HG03045 (cell line): ENCODE measurements around the gene PIP.
"Not testable (repeated sequence)": the region's sequence is repeated elsewhere in the genome, so short reads cannot be mapped to it uniquely, and the experiment has no call there.

Experiments
- ATAC-seq: cut with Tn5 transposase; IDR thresholded peaks from one replicate; pipeline ENCODE4 v1.9.1; 2021; ENCODE audit warnings: mild to moderate bottlenecking, moderate library complexity; ENCODE audit not compliant: unreplicated experiment

The PIP gene

DNA sequence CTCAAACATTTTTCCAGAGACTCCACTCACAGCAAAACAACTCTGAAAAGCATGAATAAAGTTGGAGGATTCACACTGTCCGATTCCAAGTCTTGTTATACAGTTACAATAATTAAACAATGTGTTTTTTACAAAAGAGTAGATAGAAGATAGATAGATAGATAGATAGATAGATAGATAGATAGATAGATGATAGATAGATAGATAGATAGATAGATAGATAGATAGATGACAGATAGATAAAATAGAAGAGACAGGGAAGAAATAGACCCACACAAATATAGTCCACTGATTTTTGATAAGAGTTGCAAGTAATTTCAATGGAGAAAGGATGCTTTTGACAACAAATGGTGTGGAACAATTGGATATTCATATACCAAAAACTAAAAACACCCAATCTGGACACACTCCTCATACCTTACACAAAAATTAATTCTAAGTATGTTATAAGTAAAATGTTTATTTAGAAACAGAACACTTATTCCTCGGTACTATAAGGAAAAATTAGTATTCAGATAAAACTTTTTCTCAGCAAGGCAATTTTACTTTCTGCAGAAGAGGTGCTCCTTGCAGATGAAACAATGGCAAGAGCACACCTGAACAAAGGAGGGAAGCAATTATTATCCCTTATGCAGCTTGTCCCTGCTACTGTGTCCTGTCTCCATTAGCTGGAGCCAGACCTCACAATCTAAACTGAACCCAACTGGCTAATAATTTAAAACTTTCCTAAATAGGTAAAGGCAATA is 45.7 kb downstream of the PIP start:
- ATAC-seq: no peak

GRCh38 chr7:143180771-143181170 is 48.9 kb downstream of the PIP start:
- not testable (repeated sequence) for ATAC-seq

DNA sequence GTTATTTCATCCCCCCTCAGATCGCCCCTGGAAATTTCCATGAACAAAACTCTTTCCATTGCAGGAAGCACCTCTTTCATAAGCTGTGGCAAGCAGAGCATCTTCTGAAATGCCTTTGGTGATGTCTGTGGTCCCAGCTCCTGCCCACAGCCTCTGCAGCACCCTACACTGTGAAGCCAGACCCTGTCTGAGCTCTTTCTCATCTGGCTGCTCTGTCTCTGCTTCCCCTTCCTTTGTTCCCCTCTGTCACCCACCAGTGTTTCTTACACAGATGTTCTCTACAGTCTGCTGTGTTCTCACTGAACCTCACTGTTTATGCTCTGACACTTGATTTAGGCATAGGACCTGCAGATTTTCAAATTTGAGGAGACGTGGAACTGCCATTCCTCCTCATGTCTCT is 49.5 kb downstream of the PIP start:
- ATAC-seq: no peak

- ATAC-seq: no peak
Observed at GRCh38 chr7:143183024-143183423, 51.1 kb downstream of the PIP start, which contains the start of gene TAS2R39. TAS2R39 (plus strand) TSS chr7:143183419; CDS start chr7:143183419, 0 bp downstream.

- no peak for ATAC-seq
Observed at GRCh38 chr7:143185551-143185950, 53.7 kb downstream of the PIP start.

DNA sequence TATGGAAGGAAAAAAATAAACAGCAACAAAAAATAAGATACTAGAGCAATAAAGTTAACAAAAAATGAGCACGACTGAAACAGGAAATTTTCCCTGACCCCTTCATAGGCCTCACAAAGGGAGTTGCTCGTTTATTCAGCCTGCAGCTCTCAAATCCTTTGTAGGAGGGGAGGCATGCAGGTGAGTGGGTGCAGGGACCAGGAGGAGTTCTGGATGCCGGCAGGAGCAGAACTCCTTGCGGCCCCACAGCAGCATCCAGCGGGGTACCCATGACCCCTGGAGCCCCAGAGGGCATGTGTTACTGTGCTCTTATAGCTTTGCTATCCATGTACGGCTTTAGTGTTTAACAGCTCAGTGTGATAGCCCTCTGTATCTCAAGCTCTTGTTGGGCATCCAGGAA is 57.1 kb downstream of the PIP start:
- ATAC-seq: no peak
